H1 (cell line): ENCODE data around the gene TBX21. TPM values are rescaled to one million over a fixed set of nuclear protein-coding genes. Genes with fewer than 3 reads are reported as not detected.

ENCODE experiments used
- CTCF ChIA-PET: fragments of 300-600 bp; sonication (Branson Sonifier 250); formaldehyde crosslinking; loops from one replicate; lab custom pipeline; 2021; ENCODE audit not compliant: partially characterized antibody; lab: Charles Lee
- POLR2A ChIA-PET: fragments of 300-600 bp; sonication (Branson Sonifier 250); formaldehyde crosslinking; loops from one replicate; lab custom pipeline; 2021; ENCODE audit warnings: inconsistent platforms; ENCODE audit not compliant: partially characterized antibody; lab: Charles Lee
- DNase-seq, 2 experiments: peaks; one replicate each; pipeline versions ENCODE4 v3.0.0 to v3.0.0-alpha.2; 2010 to 2022; ENCODE audit warnings: low spot score in 2 of 2, low read depth in 1 of 2, mixed read lengths in 1 of 2
- FAIRE-seq: peaks from 2 replicates; lab custom pipeline; 2011; peaks lifted over from hg19 to GRCh38; lab: Jason Lieb, UNC
- H2AFZ ChIP-seq: 2 replicates; pipeline ENCODE4 v1.8.1; 2012; ENCODE audit warnings: low read length, inconsistent platforms
- H2AK5ac ChIP-seq: 2 replicates; pipeline ENCODE4 v1.6.1; 2013; ENCODE audit warnings: low read depth, low read length
- H2BK120ac ChIP-seq: replicated peaks from 2 replicates; pipeline ENCODE3; 2013; ENCODE audit warnings: low read depth, low read length, inconsistent platforms
- H2BK12ac ChIP-seq: 2 replicates; pipeline ENCODE4 v1.6.1; 2013; ENCODE audit warnings: low read depth, low read length
- H2BK15ac ChIP-seq: 2 replicates; pipeline ENCODE4 v1.6.1; 2013; ENCODE audit warnings: low read length
- H2BK20ac ChIP-seq: 2 replicates; pipeline ENCODE4 v1.6.1; 2013; ENCODE audit warnings: low read length
- H2BK5ac ChIP-seq: 2 replicates; pipeline ENCODE4 v1.6.1; 2013; ENCODE audit warnings: low read depth, low read length
- H3K14ac ChIP-seq: 2 replicates; pipeline ENCODE4 v1.6.1; 2013; ENCODE audit warnings: inconsistent platforms; ENCODE audit not compliant: insufficient read length
- H3K18ac ChIP-seq: 2 replicates; pipeline ENCODE4 v1.6.1; 2013; ENCODE audit warnings: low read length; ENCODE audit errors: extremely low read depth
- H3K23ac ChIP-seq: 2 replicates; pipeline ENCODE4 v1.6.1; 2013; ENCODE audit warnings: inconsistent platforms; ENCODE audit not compliant: insufficient read length
- H3K23me2 ChIP-seq: 2 replicates; pipeline ENCODE4 v1.6.1; 2013; ENCODE audit warnings: low read depth, low read length
- H3K27ac ChIP-seq: 2 replicates; pipeline ENCODE4 v1.6.1; 2011; ENCODE audit warnings: low read depth, low read length, inconsistent platforms
- H3K27me3 ChIP-seq, 4 experiments: replicated peaks in 1 of 4; 1 replicate in 1 of 4; 2 replicates in 3 of 4; pipeline versions ENCODE4 v1.6.1 to v1.8.1; 2011 to 2013; ENCODE audit warnings: low read length in 3 of 4, mild to moderate bottlenecking in 3 of 4, inconsistent platforms in 2 of 4, mixed read lengths in 2 of 4, moderate library complexity in 1 of 4; ENCODE audit not compliant: control insufficient read depth in 3 of 4, insufficient read depth in 3 of 4; ENCODE audit errors: extremely low read depth in 1 of 4
- H3K36me3 ChIP-seq, 4 experiments: 2 replicates each; pipeline versions ENCODE4 v1.6.1 to v1.8.1; 2011 to 2013; ENCODE audit warnings: mild to moderate bottlenecking in 4 of 4, low read length in 3 of 4, moderate library complexity in 2 of 4, control low read depth in 1 of 4, inconsistent platforms in 1 of 4; ENCODE audit not compliant: insufficient read depth in 4 of 4, control insufficient read depth in 2 of 4
- H3K4ac ChIP-seq: replicated peaks from 2 replicates; pipeline ENCODE3; 2013; ENCODE audit warnings: low read length, low read depth, mixed read lengths, inconsistent platforms; ENCODE audit not compliant: insufficient read length
- H3K4me1 ChIP-seq, 4 experiments: replicated peaks in 1 of 4; 1 replicate in 1 of 4; 2 replicates in 3 of 4; pipeline versions ENCODE4 v1.6.1 to v1.8.1; 2011 to 2013; ENCODE audit warnings: low read length in 3 of 4, inconsistent platforms in 2 of 4, mixed read lengths in 1 of 4; ENCODE audit not compliant: insufficient read depth in 4 of 4, control insufficient read depth in 3 of 4
- H3K4me2 ChIP-seq, 2 experiments: 2 replicates each; pipeline versions ENCODE4 v1.6.1 to v1.8.1; 2011 to 2013; ENCODE audit warnings: low read depth in 2 of 2, low read length in 2 of 2, control low read depth in 1 of 2, inconsistent platforms in 1 of 2, mild to moderate bottlenecking in 1 of 2; ENCODE audit not compliant: insufficient read depth in 1 of 2
- H3K4me3 ChIP-seq, 4 experiments: fragments of 200-600, 300-600 bp in 1 of 4; sonication (generic), shearing (Covaris generic), sonication (Bioruptor Twin) in 1 of 4; 2 replicates each; pipeline versions ENCODE4 v1.5.1 to v1.8.1; 2011 to 2016; ENCODE audit warnings: low read length in 4 of 4, low read depth in 3 of 4, control low read depth in 2 of 4, inconsistent platforms in 2 of 4, mild to moderate bottlenecking in 2 of 4, mixed read lengths in 1 of 4, moderate library complexity in 1 of 4; ENCODE audit not compliant: insufficient read depth in 2 of 4; ENCODE audit errors: extremely low read depth in 1 of 4
- H3K56ac ChIP-seq: replicated peaks from 2 replicates; pipeline ENCODE3; 2013; ENCODE audit warnings: low read depth, mild to moderate bottlenecking, mixed read lengths, low read length, inconsistent platforms; ENCODE audit not compliant: insufficient read length
- H3K79me1 ChIP-seq: 2 replicates; pipeline ENCODE4 v1.6.1; 2013; ENCODE audit warnings: low read depth, low read length, control low read depth
- H3K79me2 ChIP-seq, 2 experiments: 2 replicates each; pipeline versions ENCODE4 v1.6.1 to v1.8.1; 2012 to 2013; ENCODE audit warnings: low read length in 2 of 2, mild to moderate bottlenecking in 2 of 2, inconsistent platforms in 1 of 2; ENCODE audit not compliant: insufficient read depth in 2 of 2, control insufficient read depth in 1 of 2
- H3K9ac ChIP-seq, 4 experiments: replicated peaks in 1 of 4; 1 replicate in 1 of 4; 2 replicates in 3 of 4; pipeline versions ENCODE4 v1.6.1 to v1.8.1; 2011 to 2013; ENCODE audit warnings: low read depth in 3 of 4, low read length in 3 of 4, control low read depth in 2 of 4, mild to moderate bottlenecking in 2 of 4, moderate library complexity in 2 of 4, inconsistent platforms in 1 of 4; ENCODE audit errors: extremely low read depth in 1 of 4
- H3K9me3 ChIP-seq, 2 experiments: 2 replicates each; pipeline versions ENCODE4 v1.6.1 to v1.8.1; 2012 to 2013; ENCODE audit warnings: mild to moderate bottlenecking in 2 of 2, moderate library complexity in 2 of 2, control low read depth in 1 of 2, inconsistent platforms in 1 of 2, low read depth in 1 of 2, low read length in 1 of 2, mixed read lengths in 1 of 2; ENCODE audit not compliant: insufficient read depth in 2 of 2
- H4K20me1 ChIP-seq, 2 experiments: replicated peaks in 1 of 2; 2 replicates each; pipeline versions ENCODE3 to v1.8.1; 2011 to 2013; ENCODE audit warnings: inconsistent platforms in 2 of 2, low read length in 2 of 2, mild to moderate bottlenecking in 1 of 2; ENCODE audit not compliant: insufficient read depth in 2 of 2, control insufficient read depth in 1 of 2
- H4K5ac ChIP-seq: 2 replicates; pipeline ENCODE4 v1.6.1; 2013; ENCODE audit warnings: low read length, low read depth, mixed read lengths, inconsistent platforms; ENCODE audit not compliant: insufficient read length
- H4K8ac ChIP-seq: 2 replicates; pipeline ENCODE4 v1.8.0; 2013; ENCODE audit warnings: mild to moderate bottlenecking, moderate library complexity, low read length, inconsistent platforms; ENCODE audit not compliant: insufficient read depth; ENCODE audit errors: extremely low read depth
- H4K91ac ChIP-seq: replicated peaks from 2 replicates; pipeline ENCODE3; 2013; ENCODE audit warnings: low read length, mixed read lengths, inconsistent platforms; ENCODE audit not compliant: insufficient read length
- CREB1 ChIP-seq: IDR thresholded peaks from 2 replicates; pipeline ENCODE4 v1.6.1; 2012; ENCODE audit warnings: inconsistent platforms
- HDAC6 ChIP-seq: IDR thresholded peaks from one replicate; pipeline ENCODE4 v1.7.1; 2012; ENCODE audit warnings: low read depth, mild to moderate bottlenecking, inconsistent platforms, low read length, moderate library complexity
- KDM1A ChIP-seq: fragments of 200-600, 300-600 bp; sonication (generic); IDR thresholded peaks from 2 replicates; pipeline ENCODE4 v1.7.1; 2016; ENCODE audit warnings: mild to moderate bottlenecking, low read length, borderline replicate concordance
- SRF ChIP-seq: IDR thresholded peaks from 2 replicates; pipeline ENCODE4 v1.6.1; 2011; ENCODE audit warnings: mild to moderate bottlenecking, low read depth, low read length, moderate library complexity
- TBP ChIP-seq: IDR thresholded peaks from 2 replicates; pipeline ENCODE4 v1.6.1; 2011; ENCODE audit warnings: low read depth, low read length, improper control_type of control experiment
- WGBS, 2 experiments: shearing (Covaris generic) in 1 of 2; methylation state at CpG; one replicate each; pipeline versions ENCODE4 v1.1.6 to v1.1.7; 2013 to 2015; ENCODE audit warnings: low lambda C conversion rate in 2 of 2, mixed read lengths in 2 of 2, inconsistent platforms in 1 of 2, low coverage in 1 of 2, missing lambda C conversion rate in 1 of 2; ENCODE audit not compliant: insufficient replicate concordance in 2 of 2, insufficient coverage in 1 of 2, insufficient read length in 1 of 2; ENCODE audit errors: extremely low coverage in 1 of 2, missing lambda C conversion rate in 1 of 2; 5-methylcytosine and 5-hydroxymethylcytosine counted together
- polyA plus RNA-seq, 7 experiments: library from polyadenylated mRNA; depleted of rRNA in 3 of 7; stranded (reverse) in 5 of 7; unstranded in 2 of 7; fragments of >200 nt in 5 of 7; fragments of 200-250 nt in 2 of 7; gene quantifications; 1 replicate in 5 of 7; 2 replicates in 1 of 7; 4 replicates in 1 of 7; pipeline versions ENCODE4 v1.2.1 to v1.2.3, GENCODE V29; 2011 to 2013; ENCODE audit warnings: missing spikeins in 2 of 7, mixed read lengths in 2 of 7
- total RNA-seq: library from RNA; stranded (reverse); fragmentation: NEBNext Ultra II Directional; extraction: Animal tissue kit (Norgen Biotek cat#: 25700); gene quantifications from 2 replicates; pipeline ENCODE4 v1.2.1, GENCODE V29; 2021
- TF ChIP-seq, protein P1 (sequence below), 3 experiments: IDR thresholded peaks; 1 replicate in 2 of 3; 2 replicates in 1 of 3; pipeline versions ENCODE4 v1.5.1 to v1.6.1; 2011; ENCODE audit warnings: low read length in 3 of 3, mild to moderate bottlenecking in 3 of 3, inconsistent platforms in 2 of 3, low read depth in 1 of 3, moderate library complexity in 1 of 3; ENCODE audit not compliant: insufficient read depth in 1 of 3; ENCODE audit errors: control extremely low read depth in 1 of 3

The TBX21 gene
- total and polyA plus RNA-seq, 2 of the 8 experiments (the other 6 are each of a cell fraction or from before 2014, with no cell fraction given): not detected

DNA sequence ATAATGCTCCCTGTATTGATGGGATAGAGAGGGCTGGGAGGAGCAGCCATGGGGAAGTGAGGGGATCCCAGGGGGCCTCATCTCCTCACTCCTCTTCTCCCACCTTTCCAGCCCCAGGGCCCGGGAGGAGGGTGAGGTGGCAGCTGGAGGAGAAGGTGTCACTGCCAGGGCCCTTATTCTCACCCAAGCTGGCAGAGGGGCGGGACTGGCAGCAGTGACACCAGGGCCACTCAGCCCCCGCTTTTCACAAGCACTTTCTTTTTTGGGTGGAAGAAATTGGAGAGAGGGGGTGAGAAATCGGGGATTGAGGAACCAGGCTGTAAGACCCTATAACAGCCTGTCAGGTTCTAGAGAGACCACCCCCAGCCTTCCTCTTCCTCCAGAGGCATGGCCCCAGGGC is 2.4 kb upstream of the TBX21 start:
- Histone ChIP-seq H2BK15ac (no peak overlapping the region), H3K23me2 (peaks cover 9% of the 10 kb centered on the region), H3K4me1 (peaks cover 0 to 13% (median 2%) of the 10 kb centered on the region in 4 experiments; a peak in 2 of 7 replicates), H2BK12ac (no peak overlapping the region), H3K27me3 (peaks cover 28 to 50% (median 46%) of the 10 kb centered on the region in 4 experiments), H3K79me1 (no peaks in the 10 kb centered on the region), H4K20me1 (peaks cover 0 to 2% of the 10 kb centered on the region in 2 experiments), H2BK5ac (no peak overlapping the region), H3K79me2 (no peaks in the 10 kb centered on the region), H3K4me3 (no peak overlapping the region), H3K56ac (no peak overlapping the region), H4K8ac (no peak overlapping the region), H3K4me2 (no peak overlapping the region), H3K27ac (no peak overlapping the region), H3K23ac (no peak overlapping the region), H2BK120ac (no peak overlapping the region), H3K18ac (no peak overlapping the region), H4K91ac (no peak overlapping the region), H4K5ac (no peak overlapping the region), H3K9ac (no peak overlapping the region), H3K4ac (no peak overlapping the region), H2AK5ac (no peak overlapping the region), H3K36me3 (peaks cover 0 to 4% (median 0%) of the 10 kb centered on the region in 4 experiments; a peak in 1 of 8 replicates), H3K9me3 (no peaks in the 10 kb centered on the region), H2AFZ (no peak overlapping the region), H3K14ac (no peak overlapping the region), H2BK20ac (no peak overlapping the region)
- no peak for DNase-seq
- TF ChIP-seq CREB1: no peak
- no peak for TF ChIP-seq HDAC6
- no peak for TF ChIP-seq TBP
- no peak for TF ChIP-seq KDM1A
- no peak for TF ChIP-seq SRF
- TF ChIP-seq, protein P1, sequence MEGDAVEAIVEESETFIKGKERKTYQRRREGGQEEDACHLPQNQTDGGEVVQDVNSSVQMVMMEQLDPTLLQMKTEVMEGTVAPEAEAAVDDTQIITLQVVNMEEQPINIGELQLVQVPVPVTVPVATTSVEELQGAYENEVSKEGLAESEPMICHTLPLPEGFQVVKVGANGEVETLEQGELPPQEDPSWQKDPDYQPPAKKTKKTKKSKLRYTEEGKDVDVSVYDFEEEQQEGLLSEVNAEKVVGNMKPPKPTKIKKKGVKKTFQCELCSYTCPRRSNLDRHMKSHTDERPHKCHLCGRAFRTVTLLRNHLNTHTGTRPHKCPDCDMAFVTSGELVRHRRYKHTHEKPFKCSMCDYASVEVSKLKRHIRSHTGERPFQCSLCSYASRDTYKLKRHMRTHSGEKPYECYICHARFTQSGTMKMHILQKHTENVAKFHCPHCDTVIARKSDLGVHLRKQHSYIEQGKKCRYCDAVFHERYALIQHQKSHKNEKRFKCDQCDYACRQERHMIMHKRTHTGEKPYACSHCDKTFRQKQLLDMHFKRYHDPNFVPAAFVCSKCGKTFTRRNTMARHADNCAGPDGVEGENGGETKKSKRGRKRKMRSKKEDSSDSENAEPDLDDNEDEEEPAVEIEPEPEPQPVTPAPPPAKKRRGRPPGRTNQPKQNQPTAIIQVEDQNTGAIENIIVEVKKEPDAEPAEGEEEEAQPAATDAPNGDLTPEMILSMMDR (IDR thresholded peaks at IDR 0.05; ENCODE audit: control extremely low read depth in 1 of 3, insufficient read depth in 1 of 3, low read depth in 1 of 3, low read length in 3 of 3): no peak
- no peak for FAIRE-seq
- 82% methylated on average over 4 of the region's 4 CpGs; no CpG with 5 or more reads in 1 of the 2 experiments for WGBS, 2 experiments
- ChIA-PET POLR2A (interaction anchor here (1.0 to 2.2 kb wide), 4 partner anchors 11 to 38 kb away, joined by 3 to 8 read pairs (median 3); no protein-coding TSS in a partner anchor), CTCF (interaction anchor here (0.9 to 24.7 kb wide), 5 partner anchors 11 to 45 kb away, joined by 3 to 441 read pairs (median 7); partner anchors contain the start of gene TBKBP1)
